ENCODE data around the gene ANGPT4. TPM values are rescaled to one million over a fixed set of nuclear protein-coding genes. Genes with fewer than 3 reads are reported as not detected.

ANGPT4 gene
- total RNA-seq, 1 experiment from 2014 or later = 0.20 TPM

DNA sequence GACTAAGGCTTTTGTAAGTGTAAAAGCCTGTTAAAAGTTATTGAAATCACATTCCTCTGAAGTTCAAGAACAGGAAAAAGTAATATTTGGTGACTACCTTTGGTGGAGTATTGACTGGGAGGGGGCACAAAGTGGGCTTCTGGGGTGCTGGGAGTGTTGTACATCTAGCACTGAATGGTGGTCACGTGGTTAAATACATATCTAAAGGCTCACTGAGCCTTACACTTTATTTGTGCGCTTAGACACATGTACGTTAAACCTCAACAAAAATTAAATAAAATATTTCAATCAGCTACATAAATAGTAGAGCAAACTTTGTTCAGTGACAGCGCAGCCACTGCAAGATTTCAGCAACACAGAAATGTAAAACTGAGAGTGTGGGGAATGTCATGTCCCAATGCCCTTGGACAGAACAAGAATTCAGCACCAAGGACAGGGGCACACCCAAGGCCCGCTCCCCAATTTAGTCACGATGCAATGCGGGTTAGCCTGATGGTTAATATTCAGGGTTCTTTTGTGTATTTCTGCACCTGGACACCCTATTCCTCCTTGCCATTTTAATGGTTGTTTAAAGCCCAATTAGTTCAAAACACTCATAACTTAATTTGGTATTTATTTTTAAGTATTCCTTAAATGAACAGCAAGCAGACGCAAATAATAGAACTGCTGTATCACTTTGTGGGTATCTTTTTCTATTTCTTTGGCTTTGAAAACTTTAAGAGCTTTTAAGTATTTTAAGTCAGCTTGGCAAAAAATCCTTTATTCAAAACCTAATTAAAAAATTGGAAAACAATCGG, 37.4 kb downstream of the ANGPT4 start:
- POLR2A ChIA-PET = no interaction called here
- no peak for TF ChIP-seq SP1 (CRISPR knock-in tag; conservative IDR thresholded peaks at IDR 0.05)
- no peak for TF ChIP-seq CREM (CRISPR knock-in tag; IDR thresholded peaks at IDR 0.05)
- no peak for TF ChIP-seq NR2C2 (CRISPR knock-in tag; IDR thresholded peaks at IDR 0.05)
- no peak for TF ChIP-seq NFYB (CRISPR knock-in tag; conservative IDR thresholded peaks at IDR 0.05; ENCODE audit: low read depth)
- no peak for TF ChIP-seq RORB (CRISPR knock-in tag; IDR thresholded peaks at IDR 0.05)
- no peak for TF ChIP-seq RELA (CRISPR knock-in tag; IDR thresholded peaks at IDR 0.05; ENCODE audit: borderline replicate concordance)
- no peak for TF ChIP-seq FOXK1 (CRISPR knock-in tag; IDR thresholded peaks at IDR 0.05)
- TF ChIP-seq, protein P1, sequence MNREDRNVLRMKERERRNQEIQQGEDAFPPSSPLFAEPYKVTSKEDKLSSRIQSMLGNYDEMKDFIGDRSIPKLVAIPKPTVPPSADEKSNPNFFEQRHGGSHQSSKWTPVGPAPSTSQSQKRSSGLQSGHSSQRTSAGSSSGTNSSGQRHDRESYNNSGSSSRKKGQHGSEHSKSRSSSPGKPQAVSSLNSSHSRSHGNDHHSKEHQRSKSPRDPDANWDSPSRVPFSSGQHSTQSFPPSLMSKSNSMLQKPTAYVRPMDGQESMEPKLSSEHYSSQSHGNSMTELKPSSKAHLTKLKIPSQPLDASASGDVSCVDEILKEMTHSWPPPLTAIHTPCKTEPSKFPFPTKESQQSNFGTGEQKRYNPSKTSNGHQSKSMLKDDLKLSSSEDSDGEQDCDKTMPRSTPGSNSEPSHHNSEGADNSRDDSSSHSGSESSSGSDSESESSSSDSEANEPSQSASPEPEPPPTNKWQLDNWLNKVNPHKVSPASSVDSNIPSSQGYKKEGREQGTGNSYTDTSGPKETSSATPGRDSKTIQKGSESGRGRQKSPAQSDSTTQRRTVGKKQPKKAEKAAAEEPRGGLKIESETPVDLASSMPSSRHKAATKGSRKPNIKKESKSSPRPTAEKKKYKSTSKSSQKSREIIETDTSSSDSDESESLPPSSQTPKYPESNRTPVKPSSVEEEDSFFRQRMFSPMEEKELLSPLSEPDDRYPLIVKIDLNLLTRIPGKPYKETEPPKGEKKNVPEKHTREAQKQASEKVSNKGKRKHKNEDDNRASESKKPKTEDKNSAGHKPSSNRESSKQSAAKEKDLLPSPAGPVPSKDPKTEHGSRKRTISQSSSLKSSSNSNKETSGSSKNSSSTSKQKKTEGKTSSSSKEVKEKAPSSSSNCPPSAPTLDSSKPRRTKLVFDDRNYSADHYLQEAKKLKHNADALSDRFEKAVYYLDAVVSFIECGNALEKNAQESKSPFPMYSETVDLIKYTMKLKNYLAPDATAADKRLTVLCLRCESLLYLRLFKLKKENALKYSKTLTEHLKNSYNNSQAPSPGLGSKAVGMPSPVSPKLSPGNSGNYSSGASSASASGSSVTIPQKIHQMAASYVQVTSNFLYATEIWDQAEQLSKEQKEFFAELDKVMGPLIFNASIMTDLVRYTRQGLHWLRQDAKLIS (CRISPR knock-in tag; IDR thresholded peaks at IDR 0.05; ENCODE audit: borderline replicate concordance) = no peak
- 0 out of 2 replicates have a peak, but pooled peaks have one; percentile 38 for TF ChIP-seq ZNF232 (CRISPR knock-in tag; IDR thresholded peaks at IDR 0.05)
- TF ChIP-seq TEAD4 (CRISPR knock-in tag; IDR thresholded peaks at IDR 0.05) = 0 out of 2 replicates have a peak, but pooled peaks have one; percentile 54
- TF ChIP-seq, protein P2, sequence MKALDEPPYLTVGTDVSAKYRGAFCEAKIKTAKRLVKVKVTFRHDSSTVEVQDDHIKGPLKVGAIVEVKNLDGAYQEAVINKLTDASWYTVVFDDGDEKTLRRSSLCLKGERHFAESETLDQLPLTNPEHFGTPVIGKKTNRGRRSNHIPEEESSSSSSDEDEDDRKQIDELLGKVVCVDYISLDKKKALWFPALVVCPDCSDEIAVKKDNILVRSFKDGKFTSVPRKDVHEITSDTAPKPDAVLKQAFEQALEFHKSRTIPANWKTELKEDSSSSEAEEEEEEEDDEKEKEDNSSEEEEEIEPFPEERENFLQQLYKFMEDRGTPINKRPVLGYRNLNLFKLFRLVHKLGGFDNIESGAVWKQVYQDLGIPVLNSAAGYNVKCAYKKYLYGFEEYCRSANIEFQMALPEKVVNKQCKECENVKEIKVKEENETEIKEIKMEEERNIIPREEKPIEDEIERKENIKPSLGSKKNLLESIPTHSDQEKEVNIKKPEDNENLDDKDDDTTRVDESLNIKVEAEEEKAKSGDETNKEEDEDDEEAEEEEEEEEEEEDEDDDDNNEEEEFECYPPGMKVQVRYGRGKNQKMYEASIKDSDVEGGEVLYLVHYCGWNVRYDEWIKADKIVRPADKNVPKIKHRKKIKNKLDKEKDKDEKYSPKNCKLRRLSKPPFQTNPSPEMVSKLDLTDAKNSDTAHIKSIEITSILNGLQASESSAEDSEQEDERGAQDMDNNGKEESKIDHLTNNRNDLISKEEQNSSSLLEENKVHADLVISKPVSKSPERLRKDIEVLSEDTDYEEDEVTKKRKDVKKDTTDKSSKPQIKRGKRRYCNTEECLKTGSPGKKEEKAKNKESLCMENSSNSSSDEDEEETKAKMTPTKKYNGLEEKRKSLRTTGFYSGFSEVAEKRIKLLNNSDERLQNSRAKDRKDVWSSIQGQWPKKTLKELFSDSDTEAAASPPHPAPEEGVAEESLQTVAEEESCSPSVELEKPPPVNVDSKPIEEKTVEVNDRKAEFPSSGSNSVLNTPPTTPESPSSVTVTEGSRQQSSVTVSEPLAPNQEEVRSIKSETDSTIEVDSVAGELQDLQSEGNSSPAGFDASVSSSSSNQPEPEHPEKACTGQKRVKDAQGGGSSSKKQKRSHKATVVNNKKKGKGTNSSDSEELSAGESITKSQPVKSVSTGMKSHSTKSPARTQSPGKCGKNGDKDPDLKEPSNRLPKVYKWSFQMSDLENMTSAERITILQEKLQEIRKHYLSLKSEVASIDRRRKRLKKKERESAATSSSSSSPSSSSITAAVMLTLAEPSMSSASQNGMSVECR (CRISPR knock-in tag; IDR thresholded peaks at IDR 0.05; ENCODE audit: borderline replicate concordance) = no peak
- TF ChIP-seq, protein P3, sequence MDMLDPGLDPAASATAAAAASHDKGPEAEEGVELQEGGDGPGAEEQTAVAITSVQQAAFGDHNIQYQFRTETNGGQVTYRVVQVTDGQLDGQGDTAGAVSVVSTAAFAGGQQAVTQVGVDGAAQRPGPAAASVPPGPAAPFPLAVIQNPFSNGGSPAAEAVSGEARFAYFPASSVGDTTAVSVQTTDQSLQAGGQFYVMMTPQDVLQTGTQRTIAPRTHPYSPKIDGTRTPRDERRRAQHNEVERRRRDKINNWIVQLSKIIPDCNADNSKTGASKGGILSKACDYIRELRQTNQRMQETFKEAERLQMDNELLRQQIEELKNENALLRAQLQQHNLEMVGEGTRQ (CRISPR knock-in tag; IDR thresholded peaks at IDR 0.05) = no peak
- no peak for TF ChIP-seq GRHL2 (CRISPR knock-in tag; IDR thresholded peaks at IDR 0.05; ENCODE audit: insufficient replicate concordance, severe bottlenecking)
- TF ChIP-seq, protein P4, sequence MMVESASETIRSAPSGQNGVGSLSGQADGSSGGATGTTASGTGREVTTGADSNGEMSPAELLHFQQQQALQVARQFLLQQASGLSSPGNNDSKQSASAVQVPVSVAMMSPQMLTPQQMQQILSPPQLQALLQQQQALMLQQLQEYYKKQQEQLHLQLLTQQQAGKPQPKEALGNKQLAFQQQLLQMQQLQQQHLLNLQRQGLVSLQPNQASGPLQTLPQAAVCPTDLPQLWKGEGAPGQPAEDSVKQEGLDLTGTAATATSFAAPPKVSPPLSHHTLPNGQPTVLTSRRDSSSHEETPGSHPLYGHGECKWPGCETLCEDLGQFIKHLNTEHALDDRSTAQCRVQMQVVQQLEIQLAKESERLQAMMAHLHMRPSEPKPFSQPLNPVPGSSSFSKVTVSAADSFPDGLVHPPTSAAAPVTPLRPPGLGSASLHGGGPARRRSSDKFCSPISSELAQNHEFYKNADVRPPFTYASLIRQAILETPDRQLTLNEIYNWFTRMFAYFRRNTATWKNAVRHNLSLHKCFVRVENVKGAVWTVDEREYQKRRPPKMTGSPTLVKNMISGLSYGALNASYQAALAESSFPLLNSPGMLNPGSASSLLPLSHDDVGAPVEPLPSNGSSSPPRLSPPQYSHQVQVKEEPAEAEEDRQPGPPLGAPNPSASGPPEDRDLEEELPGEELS (CRISPR knock-in tag; IDR thresholded peaks at IDR 0.05) = peak; percentile 39; the same call in 1 of the 2 replicates
- Mint-ChIP-seq H3K27ac (no peak overlapping the region), H3K4me1 (peaks cover 1% of the 10 kb centered on the region), H3K27me3 (ENCODE audit: low read depth) (peaks cover 3% of the 10 kb centered on the region), H3K4me3 (no peak overlapping the region), H3K36me3 (no peaks in the 10 kb centered on the region), H3K9me3 (no peaks in the 10 kb centered on the region)
- CTCF ChIA-PET = interaction anchor here (1.0 kb wide), 1 partner anchor 79 kb away, joined by 3 read pairs; no protein-coding TSS in a partner anchor
- peak; percentile 64 for ATAC-seq
- DNase-seq (ENCODE audit: low spot score) = peak; percentile 74

Data from WTC11 (cell line).